ENCODE measurements around the gene OSBPL2. TPM values are rescaled to one million over a fixed set of nuclear protein-coding genes. Genes with fewer than 3 reads are reported as not detected.

The OSBPL2 gene
- total RNA-seq, 2 experiments from 2014 or later: 52.8 to 54.4 TPM

DNA sequence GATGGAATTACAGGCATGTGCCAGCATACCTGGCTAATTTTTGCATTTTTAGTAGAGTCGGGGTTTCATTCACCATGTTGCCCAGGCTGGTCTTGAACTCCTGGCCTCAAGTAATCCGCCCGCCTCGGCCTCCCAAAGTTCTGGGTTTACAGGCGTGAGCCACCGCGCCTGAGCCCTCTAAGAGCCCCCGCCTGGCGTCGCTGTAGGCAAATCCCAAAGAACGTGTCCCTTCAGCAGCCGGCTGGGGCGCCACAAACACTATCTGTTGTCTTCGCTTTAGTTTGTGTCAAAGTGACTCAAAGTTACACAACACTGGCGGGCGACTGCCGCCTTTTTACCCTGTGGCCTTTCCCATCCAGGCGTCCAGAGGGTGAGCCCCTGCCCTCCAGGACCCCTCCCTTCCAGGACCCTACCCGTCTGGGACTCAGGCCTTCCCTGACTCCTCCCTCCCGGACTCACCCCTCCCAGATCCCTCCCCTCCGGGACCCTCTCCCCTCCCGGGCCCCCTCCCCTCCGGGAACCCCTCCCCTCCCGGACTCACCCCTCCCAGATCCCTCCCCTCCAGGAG is 63.5 kb downstream of the OSBPL2 start:
- Mint-ChIP-seq H3K36me3 (ENCODE audit: low read depth) (peaks cover 35% of the 10 kb centered on the region), H3K4me1 (ENCODE audit: low read depth) (peaks cover 26% of the 10 kb centered on the region), H3K4me3 (peak overlapping the region; percentile 100), H3K9me3 (no peaks in the 10 kb centered on the region), H3K27ac (peak overlapping the region; percentile 96), H3K27me3 (no peaks in the 10 kb centered on the region)
- peak; percentile 62 for ATAC-seq (ENCODE audit: poor library complexity)
- TF ChIP-seq, protein P1, sequence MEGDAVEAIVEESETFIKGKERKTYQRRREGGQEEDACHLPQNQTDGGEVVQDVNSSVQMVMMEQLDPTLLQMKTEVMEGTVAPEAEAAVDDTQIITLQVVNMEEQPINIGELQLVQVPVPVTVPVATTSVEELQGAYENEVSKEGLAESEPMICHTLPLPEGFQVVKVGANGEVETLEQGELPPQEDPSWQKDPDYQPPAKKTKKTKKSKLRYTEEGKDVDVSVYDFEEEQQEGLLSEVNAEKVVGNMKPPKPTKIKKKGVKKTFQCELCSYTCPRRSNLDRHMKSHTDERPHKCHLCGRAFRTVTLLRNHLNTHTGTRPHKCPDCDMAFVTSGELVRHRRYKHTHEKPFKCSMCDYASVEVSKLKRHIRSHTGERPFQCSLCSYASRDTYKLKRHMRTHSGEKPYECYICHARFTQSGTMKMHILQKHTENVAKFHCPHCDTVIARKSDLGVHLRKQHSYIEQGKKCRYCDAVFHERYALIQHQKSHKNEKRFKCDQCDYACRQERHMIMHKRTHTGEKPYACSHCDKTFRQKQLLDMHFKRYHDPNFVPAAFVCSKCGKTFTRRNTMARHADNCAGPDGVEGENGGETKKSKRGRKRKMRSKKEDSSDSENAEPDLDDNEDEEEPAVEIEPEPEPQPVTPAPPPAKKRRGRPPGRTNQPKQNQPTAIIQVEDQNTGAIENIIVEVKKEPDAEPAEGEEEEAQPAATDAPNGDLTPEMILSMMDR (IDR thresholded peaks at IDR 0.05): peak; percentile 77
- H3K27me3 ChIP-seq (ENCODE audit: control insufficient read depth in 1 of 2, insufficient read depth in 2 of 2, low read length in 2 of 2): no peaks in the 10 kb centered on the region
- H3K27ac ChIP-seq (ENCODE audit: low read depth in 1 of 2, low read length in 2 of 2): peak overlapping the region; percentile 89 to 92
- CTCF ChIA-PET: interaction anchor here (0.6 to 2.6 kb wide), 5 partner anchors 64 to 198 kb away, joined by 3 to 12 read pairs (median 4); partner anchors contain the start of gene RPS21
- H3K4me3 ChIP-seq (ENCODE audit: low read length): peak overlapping the region; percentile 82
- H3K36me3 ChIP-seq (ENCODE audit: insufficient read depth, low read length): peaks cover 29% of the 10 kb centered on the region
- H3K9me3 ChIP-seq (ENCODE audit: control insufficient read depth in 1 of 2, insufficient read depth in 1 of 2, low read length in 2 of 2): no peaks in the 10 kb centered on the region
- POLR2A ChIA-PET: interaction anchor here (0.7 to 1.6 kb wide), 4 partner anchors 64 to 291 kb away, joined by 3 to 8 read pairs (median 3); partner anchors contain the start of genes CABLES2 and OSBPL2
- peaks cover 46% of the 10 kb centered on the region for H3K4me1 ChIP-seq (ENCODE audit: insufficient read depth, low read length)
- intact Hi-C loops (cut with DNase I, micrococcal nuclease): loop anchor here (1.0 to 5.0 kb wide), 9 partner anchors 63 to 505 kb away; partner anchors contain the start of genes LSM14B (in 2 of the 2), OSBPL2 (in 2 of the 2), LAMA5 (in 1 of the 2) and MTG2 (in 1 of the 2)
- DNase-seq: peak; percentile 76 to 95 (median 84)

DNA sequence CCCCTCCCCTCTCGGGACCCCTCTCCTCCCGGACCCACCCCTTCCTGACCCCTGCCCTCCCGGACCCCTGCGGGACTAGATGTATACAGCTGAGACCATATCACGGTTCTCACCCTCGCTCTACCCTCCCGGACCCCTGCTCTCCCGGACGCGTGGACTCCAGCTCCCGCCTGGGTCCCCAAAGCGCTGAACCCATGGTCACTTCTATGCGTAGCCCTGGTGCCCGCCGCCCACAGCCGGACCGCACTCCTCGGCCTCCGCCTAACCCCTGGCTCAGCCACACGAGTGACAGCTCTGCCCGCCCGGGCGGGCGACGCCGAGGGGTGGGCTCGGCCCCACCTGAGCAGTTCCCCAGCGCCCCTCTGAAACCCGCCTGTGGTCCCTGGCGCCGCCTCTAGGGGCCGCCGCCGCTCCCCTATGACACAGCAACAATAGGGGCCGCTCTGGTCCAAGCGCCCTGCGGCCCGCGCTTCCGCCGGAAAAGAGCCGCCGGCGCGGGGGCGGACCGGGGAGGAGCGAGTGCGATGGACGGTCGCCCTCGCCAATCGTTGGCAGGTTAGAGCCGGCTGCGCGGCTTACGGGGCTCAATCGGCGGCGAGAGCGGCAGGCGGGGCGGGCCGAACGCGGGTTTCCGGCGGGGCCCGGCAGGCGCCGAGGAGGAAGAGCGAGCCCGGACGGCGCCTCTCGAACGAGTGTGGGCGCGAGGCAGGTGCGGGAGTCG is 64.2 kb downstream of the OSBPL2 start, which contains the start of gene ADRM1:
TSS of gene ADRM1 (plus strand) at position 657 of the 721 bp plus-strand sequence. CDS start 572 bp downstream, outside the sequence.
- H3K27me3 ChIP-seq (ENCODE audit: control insufficient read depth in 1 of 2, insufficient read depth in 2 of 2, low read length in 2 of 2): no peaks in the 10 kb centered on the region
- TF ChIP-seq, protein P1 (IDR thresholded peaks at IDR 0.05): peak; percentile 74
- peaks cover 46% of the 10 kb centered on the region for H3K4me1 ChIP-seq (ENCODE audit: insufficient read depth, low read length)
- Mint-ChIP-seq H3K4me1 (ENCODE audit: low read depth) (peaks cover 26% of the 10 kb centered on the region), H3K9me3 (no peaks in the 10 kb centered on the region), H3K4me3 (peak within 1 kb of the TSS; percentile 100), H3K27me3 (no peaks in the 10 kb centered on the region), H3K36me3 (ENCODE audit: low read depth) (peaks cover 39% of the 10 kb centered on the region), H3K27ac (peak within 1 kb of the TSS; percentile 96)
- intact Hi-C loops (cut with DNase I, micrococcal nuclease): loop anchor here (1.0 to 5.0 kb wide), 10 partner anchors 64 to 505 kb away; partner anchors contain the start of genes LSM14B (in 2 of the 2), OSBPL2 (in 2 of the 2), LAMA5 (in 1 of the 2) and MTG2 (in 1 of the 2)
- DNase-seq (peak; percentile 88 to 98 (median 95)), ATAC-seq (ENCODE audit: poor library complexity) (peak; percentile 84)
- H3K4me3 ChIP-seq (ENCODE audit: low read length): peak within 1 kb of the TSS; percentile 89
- ChIA-PET POLR2A (interaction anchor here (0.7 to 1.6 kb wide), 7 partner anchors 64 to 464 kb away, joined by 3 to 8 read pairs (median 3); partner anchors contain the start of genes CABLES2, OSBPL2 and RPS21), CTCF (interaction anchor here (0.6 to 2.6 kb wide), 4 partner anchors 65 to 197 kb away, joined by 3 to 12 read pairs (median 4); partner anchors contain the start of gene RPS21)
- H3K9me3 ChIP-seq (ENCODE audit: control insufficient read depth in 1 of 2, insufficient read depth in 1 of 2, low read length in 2 of 2): no peaks in the 10 kb centered on the region
- peak within 1 kb of the TSS; percentile 89 to 92 for H3K27ac ChIP-seq (ENCODE audit: low read depth in 1 of 2, low read length in 2 of 2)
- H3K36me3 ChIP-seq (ENCODE audit: insufficient read depth, low read length): peaks cover 35% of the 10 kb centered on the region

DNA sequence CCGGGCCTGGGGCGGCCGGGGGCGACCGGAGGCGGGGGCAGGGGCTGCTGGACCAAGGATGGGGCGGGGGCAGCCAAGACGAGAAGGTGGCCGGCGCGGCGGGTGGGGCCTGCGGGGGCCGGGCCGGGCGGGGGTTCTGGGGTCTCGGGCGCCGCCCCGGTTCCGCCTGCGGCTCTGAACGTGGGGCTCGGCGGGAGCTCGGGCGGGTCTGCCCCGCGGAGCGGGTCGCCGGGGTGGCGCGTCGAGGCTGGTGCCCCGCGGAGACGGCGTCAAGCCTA is 64.7 kb downstream of the OSBPL2 start:
- Histone ChIP-seq H3K36me3 (ENCODE audit: insufficient read depth, low read length) (peaks cover 40% of the 10 kb centered on the region), H3K4me1 (ENCODE audit: insufficient read depth, low read length) (peaks cover 46% of the 10 kb centered on the region), H3K9me3 (ENCODE audit: control insufficient read depth in 1 of 2, insufficient read depth in 1 of 2, low read length in 2 of 2) (no peaks in the 10 kb centered on the region), H3K4me3 (ENCODE audit: low read length) (peak overlapping the region; percentile 89), H3K27ac (ENCODE audit: low read depth in 1 of 2, low read length in 2 of 2) (peak overlapping the region in 1 of 2 donors; percentile 21), H3K27me3 (ENCODE audit: control insufficient read depth in 1 of 2, insufficient read depth in 2 of 2, low read length in 2 of 2) (no peaks in the 10 kb centered on the region)
- TF ChIP-seq, protein P1 (IDR thresholded peaks at IDR 0.05): no peak
- H3K36me3 Mint-ChIP-seq (ENCODE audit: low read depth): peaks cover 44% of the 10 kb centered on the region
- ChIA-PET CTCF (interaction anchor here (1.2 to 2.6 kb wide), 2 partner anchors 80 to 84 kb away, joined by 3 to 12 read pairs; partner anchors contain the start of gene RPS21), POLR2A (interaction anchor here (0.7 to 1.6 kb wide), 4 partner anchors 65 to 463 kb away, joined by 3 to 8 read pairs (median 4); partner anchors contain the start of genes CABLES2, OSBPL2 and RPS21)
- intact Hi-C loops (cut with DNase I, micrococcal nuclease): loop anchor here (1.0 to 5.0 kb wide), 7 partner anchors 64 to 504 kb away; partner anchors contain the start of genes LSM14B (in 2 of the 2), OSBPL2 (in 2 of the 2), LAMA5 (in 1 of the 2) and MTG2 (in 1 of the 2)
- H3K4me3 Mint-ChIP-seq: peak overlapping the region; percentile 100
- peaks cover 26% of the 10 kb centered on the region for H3K4me1 Mint-ChIP-seq (ENCODE audit: low read depth)
- ATAC-seq (ENCODE audit: poor library complexity) (no peak), DNase-seq (no peak)
- no peaks in the 10 kb centered on the region for H3K9me3 Mint-ChIP-seq
- H3K27ac Mint-ChIP-seq: peak overlapping the region; percentile 96
- no peaks in the 10 kb centered on the region for H3K27me3 Mint-ChIP-seq
